GM06990 (cell line): ENCODE data around the gene RALA.

Experiments used
- DNase-seq: peaks from one replicate; pipeline ENCODE4 v3.0.0-alpha.2; 2011; ENCODE audit not compliant: insufficient read length; ENCODE audit errors: extremely low read depth
- H3K27me3 ChIP-seq: replicated peaks from 2 replicates; pipeline ENCODE4 v1.6.0; 2011; ENCODE audit warnings: low read length; ENCODE audit not compliant: control insufficient read depth, insufficient read depth
- H3K36me3 ChIP-seq: 2 replicates; pipeline ENCODE4 v1.5.1; 2011; ENCODE audit warnings: low read length; ENCODE audit not compliant: control insufficient read depth, insufficient read depth
- H3K4me3 ChIP-seq: replicated peaks from 2 replicates; pipeline ENCODE4 v1.5.1; 2011; ENCODE audit warnings: low read depth, mild to moderate bottlenecking, control low read depth, low read length
- TF ChIP-seq, protein P1 (sequence below): IDR thresholded peaks from 2 replicates; pipeline ENCODE4 v1.5.1; 2011; ENCODE audit warnings: low read length, control low read depth, mild to moderate bottlenecking, inconsistent platforms; ENCODE audit not compliant: insufficient read depth, poor library complexity, severe bottlenecking

RALA gene

DNA sequence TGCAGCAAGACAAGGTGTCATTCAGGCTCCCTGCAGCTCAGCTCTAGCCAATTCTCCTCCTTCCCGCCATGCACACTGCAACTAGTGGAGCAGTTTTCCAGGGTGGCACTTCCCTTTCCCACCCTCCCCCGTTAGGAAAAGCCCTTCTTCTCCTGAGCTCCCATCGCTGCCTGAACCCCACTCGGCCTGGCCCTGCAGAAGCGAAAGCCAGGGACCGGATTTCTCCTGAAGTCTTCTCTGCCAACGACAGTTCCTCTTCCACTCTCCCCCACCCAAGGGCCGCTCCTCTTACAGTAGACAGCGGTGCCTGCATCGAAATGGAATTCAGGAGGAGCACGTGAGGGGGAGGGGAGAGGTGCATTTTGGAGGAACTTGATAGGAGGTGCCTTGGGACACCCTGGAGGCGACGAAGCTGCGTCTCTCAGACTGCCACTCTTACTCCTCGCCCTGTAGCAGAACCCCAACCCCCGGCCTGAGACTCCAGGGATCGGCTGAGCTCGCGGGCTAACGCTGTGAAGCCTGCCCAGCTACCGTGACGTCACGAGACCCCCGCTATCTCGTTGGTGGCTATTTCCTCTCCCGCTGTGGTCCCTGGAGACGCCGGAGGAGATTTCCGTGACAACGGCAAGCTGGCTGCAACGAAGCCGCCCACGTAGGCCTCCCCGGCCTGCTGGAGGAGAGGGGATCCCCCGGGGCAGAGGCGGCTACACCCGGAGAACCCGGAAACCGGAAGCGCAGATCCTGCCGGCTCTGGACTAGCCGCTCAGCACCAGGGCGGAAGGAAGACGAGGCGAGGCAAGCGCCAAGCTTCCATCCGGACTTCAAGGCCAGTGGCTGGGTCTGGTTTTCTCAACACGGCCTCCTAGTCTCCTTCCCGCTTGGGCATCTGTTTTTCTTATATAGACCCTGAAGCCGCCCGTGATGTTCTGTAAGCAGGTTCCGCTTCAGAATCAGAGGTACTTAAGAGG is 109.7 kb downstream of the RALA start:
- Histone ChIP-seq H3K27me3 (no peaks in the 10 kb centered on the region), H3K36me3 (no peaks in the 10 kb centered on the region), H3K4me3 (peak overlapping the region; percentile 79)
- peak; percentile 97 for DNase-seq
- TF ChIP-seq, protein P1, sequence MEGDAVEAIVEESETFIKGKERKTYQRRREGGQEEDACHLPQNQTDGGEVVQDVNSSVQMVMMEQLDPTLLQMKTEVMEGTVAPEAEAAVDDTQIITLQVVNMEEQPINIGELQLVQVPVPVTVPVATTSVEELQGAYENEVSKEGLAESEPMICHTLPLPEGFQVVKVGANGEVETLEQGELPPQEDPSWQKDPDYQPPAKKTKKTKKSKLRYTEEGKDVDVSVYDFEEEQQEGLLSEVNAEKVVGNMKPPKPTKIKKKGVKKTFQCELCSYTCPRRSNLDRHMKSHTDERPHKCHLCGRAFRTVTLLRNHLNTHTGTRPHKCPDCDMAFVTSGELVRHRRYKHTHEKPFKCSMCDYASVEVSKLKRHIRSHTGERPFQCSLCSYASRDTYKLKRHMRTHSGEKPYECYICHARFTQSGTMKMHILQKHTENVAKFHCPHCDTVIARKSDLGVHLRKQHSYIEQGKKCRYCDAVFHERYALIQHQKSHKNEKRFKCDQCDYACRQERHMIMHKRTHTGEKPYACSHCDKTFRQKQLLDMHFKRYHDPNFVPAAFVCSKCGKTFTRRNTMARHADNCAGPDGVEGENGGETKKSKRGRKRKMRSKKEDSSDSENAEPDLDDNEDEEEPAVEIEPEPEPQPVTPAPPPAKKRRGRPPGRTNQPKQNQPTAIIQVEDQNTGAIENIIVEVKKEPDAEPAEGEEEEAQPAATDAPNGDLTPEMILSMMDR: no peak

GRCh38 chr7:39733881-39734632 is 110.7 kb downstream of the RALA start:
- peak overlapping the region; percentile 79 for H3K4me3 ChIP-seq
- no peak for DNase-seq

DNA sequence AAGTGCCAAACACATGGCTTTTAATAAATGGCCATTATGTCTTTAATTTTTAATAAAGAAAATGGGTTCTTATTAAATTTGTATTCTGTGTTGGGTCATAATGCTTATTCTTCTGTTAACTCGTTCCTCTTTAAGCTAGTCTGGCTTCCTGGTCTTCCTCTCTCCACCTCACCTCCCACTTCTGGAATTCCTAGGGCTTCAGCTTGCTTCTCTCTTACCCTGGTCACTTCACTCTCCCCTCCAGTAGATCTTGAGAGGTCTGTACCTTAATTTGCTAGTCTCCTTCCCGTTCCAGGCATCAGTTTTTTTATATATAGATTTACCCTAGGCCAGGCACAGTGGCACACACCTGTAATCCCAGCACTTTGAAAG is 111.2 kb downstream of the RALA start:
- TF ChIP-seq, protein P1: no peak
- no peaks in the 10 kb centered on the region for H3K27me3 ChIP-seq
- H3K36me3 ChIP-seq: no peaks in the 10 kb centered on the region
- no peak for DNase-seq
- peak overlapping the region; percentile 79 for H3K4me3 ChIP-seq

More at GRCh38 chr7:39733881-39734632, 110.7 kb downstream of the RALA start:
- Histone ChIP-seq H3K36me3 (no peaks in the 10 kb centered on the region), H3K27me3 (no peaks in the 10 kb centered on the region)
- TF ChIP-seq, protein P1: no peak

DNA sequence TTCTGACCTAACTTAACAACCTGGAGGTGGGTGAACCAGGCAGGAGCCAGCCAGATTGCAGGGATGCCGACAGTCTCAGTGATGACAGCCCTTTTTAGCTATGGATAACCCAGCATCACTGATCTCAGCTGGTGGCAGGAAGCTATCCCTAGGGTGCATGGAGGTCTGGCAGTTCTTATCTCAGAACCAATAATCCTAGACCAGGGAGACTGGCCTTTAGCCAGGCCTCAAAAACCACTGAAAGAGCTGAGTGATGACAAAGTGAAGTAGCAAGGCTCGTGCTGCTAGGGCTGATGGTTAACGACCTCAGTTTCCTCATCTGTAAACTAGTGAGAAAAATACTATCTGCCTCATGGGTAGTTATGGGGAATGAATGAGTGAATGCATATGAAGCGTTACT is 112.5 kb downstream of the RALA start:
- TF ChIP-seq, protein P1: no peak
- peak overlapping the region; percentile 3; the same call in 1 of the 2 replicates for H3K4me3 ChIP-seq
- no peaks in the 10 kb centered on the region for H3K36me3 ChIP-seq
- H3K27me3 ChIP-seq: no peaks in the 10 kb centered on the region
- DNase-seq: no peak

DNA sequence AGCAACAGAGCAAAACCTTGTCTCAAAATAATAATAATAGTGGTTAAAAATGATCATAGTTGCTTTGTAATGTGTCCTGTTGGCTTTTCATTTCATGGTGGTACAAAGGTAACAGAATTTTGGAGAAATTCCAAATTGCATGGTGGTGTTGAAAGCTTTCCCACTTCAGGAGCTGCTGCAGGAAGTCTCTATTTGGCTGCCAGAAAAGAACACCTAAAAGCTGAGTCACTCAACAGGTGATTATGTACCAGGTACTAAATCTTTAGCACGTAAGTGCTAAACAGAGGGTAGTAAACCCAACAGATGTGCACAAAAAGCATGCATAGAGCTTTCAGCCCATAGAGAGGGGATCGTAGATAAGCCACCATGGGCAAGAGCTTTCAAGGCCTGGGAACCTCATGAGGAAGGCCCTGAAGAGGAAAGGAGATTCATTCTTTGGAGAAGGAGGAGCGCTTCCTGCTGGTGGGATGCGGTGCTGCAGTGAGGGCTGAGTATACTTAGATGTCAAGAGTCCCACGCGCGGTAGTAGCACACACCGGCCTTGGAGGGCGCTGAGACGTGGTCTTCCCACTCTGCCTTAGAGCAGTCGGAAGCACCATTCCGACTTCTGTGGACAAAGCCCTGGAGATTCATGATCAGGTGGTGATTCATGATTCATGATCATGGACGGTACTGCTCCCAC is 118.7 kb downstream of the RALA start:
- DNase-seq: no peak
- TF ChIP-seq, protein P1: peak; percentile 61

More for the DNA sequence above, 118.7 kb downstream of the RALA start:
- Histone ChIP-seq H3K4me3 (no peak overlapping the region), H3K27me3 (no peaks in the 10 kb centered on the region), H3K36me3 (peaks cover 5% of the 10 kb centered on the region)
